ENCODE measurements around the gene PDHA2.

- TF ChIP-seq CTCF (IDR thresholded peaks at IDR 0.05; ENCODE audit: low read length), result no peak
- TF ChIP-seq EZH2 (IDR thresholded peaks at IDR 0.05; ENCODE audit: borderline replicate concordance, low read length), result no peak
These were observed 1.7 kb upstream of the PDHA2 start for GRCh38 chr4:95838192-95838591.

Data from OCI-LY1 (cell line).